ENCODE measurements around the gene LRRC10.

The LRRC10 gene

GRCh38 chr12:69651922-69652321 is 41.2 kb upstream of the LRRC10 start:
- no peak for TF ChIP-seq CTCF (IDR thresholded peaks at IDR 0.05; ENCODE audit: insufficient read depth, missing control alignments)
- FAIRE-seq = no peak
- no peak for DNase-seq (ENCODE audit: insufficient read length, low spot score)

- no peak for TF ChIP-seq CTCF (IDR thresholded peaks at IDR 0.05; ENCODE audit: insufficient read depth, missing control alignments)
- FAIRE-seq (no peak), DNase-seq (ENCODE audit: insufficient read length, low spot score) (no peak)
Measured at GRCh38 chr12:69649529-69649928, 38.8 kb upstream of the LRRC10 start.

GRCh38 chr12:69648476-69648875 is 37.8 kb upstream of the LRRC10 start:
- no peak for TF ChIP-seq CTCF (IDR thresholded peaks at IDR 0.05; ENCODE audit: insufficient read depth, missing control alignments)
- FAIRE-seq = no peak
- no peak for DNase-seq (ENCODE audit: insufficient read length, low spot score)

- FAIRE-seq (no peak), DNase-seq (ENCODE audit: insufficient read length, low spot score) (no peak)
- no peak for TF ChIP-seq CTCF (IDR thresholded peaks at IDR 0.05; ENCODE audit: insufficient read depth, missing control alignments)
Measured at GRCh38 chr12:69647178-69647577, 36.5 kb upstream of the LRRC10 start.

- DNase-seq (ENCODE audit: insufficient read length, low spot score) (no peak), FAIRE-seq (no peak)
- no peak for TF ChIP-seq CTCF (IDR thresholded peaks at IDR 0.05; ENCODE audit: insufficient read depth, missing control alignments)
Measured at GRCh38 chr12:69645031-69645430, 34.3 kb upstream of the LRRC10 start.

GRCh38 chr12:69644511-69644910 is 33.8 kb upstream of the LRRC10 start:
- FAIRE-seq = no peak

GRCh38 chr12:69642531-69642930 is 31.8 kb upstream of the LRRC10 start:
- no peak for TF ChIP-seq CTCF (IDR thresholded peaks at IDR 0.05; ENCODE audit: insufficient read depth, missing control alignments)
- FAIRE-seq = no peak
- no peak for DNase-seq (ENCODE audit: insufficient read length, low spot score)

More at GRCh38 chr12:69644511-69644910, 33.8 kb upstream of the LRRC10 start:
- no peak for TF ChIP-seq CTCF (IDR thresholded peaks at IDR 0.05; ENCODE audit: insufficient read depth, missing control alignments)
- DNase-seq (ENCODE audit: insufficient read length, low spot score) = no peak
